Panc1 (cell line): ENCODE results near the gene DACH1. TPM values are rescaled to one million over a fixed set of nuclear protein-coding genes. Genes with fewer than 3 reads are reported as not detected.

ENCODE experiments used
- ATAC-seq: fragments of 200-7000 bp; cut with Tn5 transposase; 2 replicates; pipeline ENCODE4 v1.9.1; 2020; ENCODE audit warnings: mild to moderate bottlenecking, moderate library complexity
- BruUV-seq: library from RNA; stranded (reverse); fragments of 400-500 nt; replicated peaks from 2 replicates; lab custom pipeline; 2021; lab: Mats Ljungman, UMichigan
- CTCF ChIA-PET: fragments of 300-600 bp; sonication (Branson Sonifier 250); formaldehyde crosslinking; loops from one replicate; lab custom pipeline; 2022; ENCODE audit warnings: antibody characterized with exemption; lab: Charles Lee
- POLR2A ChIA-PET: fragments of 300-600 bp; sonication (Branson Sonifier 250); formaldehyde crosslinking; loops from one replicate; lab custom pipeline; 2022; ENCODE audit warnings: antibody characterized with exemption; lab: Charles Lee
- DNase-seq: peaks from one replicate; pipeline ENCODE4 v3.0.0-alpha.2; 2010; ENCODE audit warnings: low read depth, low spot score
- H3K27ac ChIP-seq: 2 replicates; pipeline ENCODE4 v1.5.1; 2011; ENCODE audit warnings: mild to moderate bottlenecking, low read length, inconsistent platforms
- H3K27me3 ChIP-seq: fragments of 200-500 bp; sonication (Bioruptor generic); 2 replicates; pipeline ENCODE4 v1.6.0; 2014; ENCODE audit warnings: low read length, inconsistent platforms; ENCODE audit not compliant: control insufficient read depth, insufficient read depth
- H3K36me3 ChIP-seq: fragments of 200-500 bp; sonication (Bioruptor generic); 2 replicates; pipeline ENCODE4 v1.5.1; 2014; ENCODE audit warnings: inconsistent platforms, mild to moderate bottlenecking, low read length, moderate library complexity; ENCODE audit not compliant: control insufficient read depth, insufficient read depth
- H3K4me1 ChIP-seq: 2 replicates; pipeline ENCODE4 v1.5.1; 2011; ENCODE audit warnings: inconsistent platforms, mild to moderate bottlenecking, low read length, moderate library complexity; ENCODE audit not compliant: control insufficient read depth, insufficient read depth
- H3K4me3 ChIP-seq, 2 experiments: 2 replicates each; pipeline ENCODE4 v1.5.1; 2011 to 2012; ENCODE audit warnings: low read depth in 2 of 2, low read length in 2 of 2, mild to moderate bottlenecking in 2 of 2, inconsistent platforms in 1 of 2, moderate library complexity in 1 of 2
- H3K9me3 ChIP-seq: fragments of 200-500 bp; sonication (Bioruptor generic); 2 replicates; pipeline ENCODE4 v1.5.1; 2014; ENCODE audit warnings: low read depth, mild to moderate bottlenecking, inconsistent platforms, low read length, moderate library complexity; ENCODE audit not compliant: control insufficient read depth, insufficient read depth
- CTCF ChIP-seq: fragments of 450-650 bp; IDR thresholded peaks from 2 replicates; pipeline ENCODE4 v1.5.1; 2017; ENCODE audit warnings: mild to moderate bottlenecking
- POLR2AphosphoS5 ChIP-seq: IDR thresholded peaks from 2 replicates; pipeline ENCODE4 v1.6.1; 2012; ENCODE audit warnings: mild to moderate bottlenecking, low read depth, low read length, moderate library complexity
- REST ChIP-seq, 2 experiments: IDR thresholded peaks; 2 replicates each; pipeline ENCODE4 v1.6.1; 2011 to 2012; ENCODE audit warnings: low read depth in 2 of 2, control low read depth in 1 of 2, low read length in 1 of 2, mild to moderate bottlenecking in 1 of 2, moderate library complexity in 1 of 2; ENCODE audit not compliant: insufficient read depth in 1 of 2
- SIN3A ChIP-seq: IDR thresholded peaks from 2 replicates; pipeline ENCODE4 v1.6.1; 2012; ENCODE audit warnings: low read depth, mild to moderate bottlenecking, low read length, moderate library complexity, borderline replicate concordance; ENCODE audit not compliant: insufficient read depth
- TCF7L2 ChIP-seq: IDR thresholded peaks from 2 replicates; pipeline ENCODE4 v1.6.1; 2011; ENCODE audit warnings: mild to moderate bottlenecking, low read depth, low read length, inconsistent platforms
- in situ Hi-C: cut with HindIII; loops from 2 replicates; pipeline ENCODE4 v1.10.0; 2016; ENCODE audit warnings: low sequenced_read_pairs, low pct_unique_long_range_greater_than_20kb
- intact Hi-C: fragments of 100-400 bp; cut with micrococcal nuclease; formaldehyde crosslinking; loops from one replicate; pipeline ENCODE4 v1.10.0; 2022; ENCODE audit not compliant: unreplicated experiment
- total RNA-seq: library from RNA; stranded (reverse); gene quantifications from one replicate; pipeline ENCODE4 v1.2.1, GENCODE V29; 2021; ENCODE audit not compliant: unreplicated experiment

DACH1 gene
- total RNA-seq, 1 experiment from 2014 or later = 0.54 TPM

GRCh38 chr13:71798707-71799106, 68.3 kb downstream of the DACH1 start:
- POLR2A ChIA-PET = no interaction called here
- Histone ChIP-seq H3K4me3 (no peak overlapping the region), H3K27ac (no peak overlapping the region)

GRCh38 chr13:71797517-71797916, 69.5 kb downstream of the DACH1 start:
- no peaks in the 10 kb centered on the region for H3K4me1 ChIP-seq
- H3K27ac ChIP-seq = no peak overlapping the region
- H3K27me3 ChIP-seq = no peaks in the 10 kb centered on the region
- intact Hi-C loops (no loop called here), in situ Hi-C loops (no loop called here)
- DNase-seq (no peak), ATAC-seq (no peak)
- BruUV-seq = no TSS peak
- CTCF ChIA-PET = no interaction called here
- no peak overlapping the region for H3K4me3 ChIP-seq
- POLR2A ChIA-PET = no interaction called here
- TF ChIP-seq REST (IDR thresholded peaks at IDR 0.05; ENCODE audit: insufficient read depth in 1 of 2, low read depth in 2 of 2, low read length in 1 of 2) = no peak
- no peak for TF ChIP-seq TCF7L2
- no peak for TF ChIP-seq SIN3A
- TF ChIP-seq POLR2AphosphoS5 = no peak
- TF ChIP-seq CTCF = no peak
- H3K9me3 ChIP-seq = no peaks in the 10 kb centered on the region
- no peaks in the 10 kb centered on the region for H3K36me3 ChIP-seq

More at GRCh38 chr13:71798707-71799106, 68.3 kb downstream of the DACH1 start:
- H3K36me3 ChIP-seq = no peaks in the 10 kb centered on the region
- no peaks in the 10 kb centered on the region for H3K9me3 ChIP-seq
- BruUV-seq = no TSS peak
- in situ Hi-C loops (no loop called here), intact Hi-C loops (no loop called here)
- no peak for ATAC-seq
- TF ChIP-seq POLR2AphosphoS5 (no peak), TCF7L2 (no peak), CTCF (no peak)
- no peak for DNase-seq
- no peaks in the 10 kb centered on the region for H3K4me1 ChIP-seq
- CTCF ChIA-PET = no interaction called here
- no peaks in the 10 kb centered on the region for H3K27me3 ChIP-seq
